Rectal smooth muscle tissue (tissue), 1 donor: ENCODE measurements around the gene PPP1R37.

Source experiments
- H3K27ac ChIP-seq: one replicate; pipeline ENCODE4 v1.7.0; 2013; ENCODE audit warnings: low read depth, low read length, inconsistent platforms
- H3K27me3 ChIP-seq: one replicate; pipeline ENCODE4 v1.7.0; 2013; ENCODE audit warnings: low read length; ENCODE audit not compliant: control insufficient read depth, insufficient read depth
- H3K36me3 ChIP-seq: one replicate; pipeline ENCODE4 v1.7.0; 2013; ENCODE audit warnings: low read length; ENCODE audit not compliant: control insufficient read depth, insufficient read depth
- H3K4me1 ChIP-seq: one replicate; pipeline ENCODE4 v1.7.0; 2013; ENCODE audit warnings: low read length; ENCODE audit not compliant: control insufficient read depth, insufficient read depth
- H3K4me3 ChIP-seq: one replicate; pipeline ENCODE4 v1.7.0; 2013; ENCODE audit warnings: low read length
- H3K9ac ChIP-seq: one replicate; pipeline ENCODE4 v1.7.0; 2013; ENCODE audit warnings: low read length

PPP1R37 gene

GRCh38 chr19:45160870-45161737 lies 68.1 kb downstream of the PPP1R37 start, which contains the start of gene NKPD1:
TSS of gene NKPD1 (minus strand) at chr19:45160982. CDS start at chr19:45160150, 832 bp downstream.
- Histone ChIP-seq H3K4me3 (no peak within 1 kb of the TSS), H3K9ac (no peak within 1 kb of the TSS), H3K27me3 (peaks cover 16% of the 10 kb centered on the region), H3K4me1 (no peaks in the 10 kb centered on the region), H3K27ac (no peak within 1 kb of the TSS), H3K36me3 (no peaks in the 10 kb centered on the region)

DNA sequence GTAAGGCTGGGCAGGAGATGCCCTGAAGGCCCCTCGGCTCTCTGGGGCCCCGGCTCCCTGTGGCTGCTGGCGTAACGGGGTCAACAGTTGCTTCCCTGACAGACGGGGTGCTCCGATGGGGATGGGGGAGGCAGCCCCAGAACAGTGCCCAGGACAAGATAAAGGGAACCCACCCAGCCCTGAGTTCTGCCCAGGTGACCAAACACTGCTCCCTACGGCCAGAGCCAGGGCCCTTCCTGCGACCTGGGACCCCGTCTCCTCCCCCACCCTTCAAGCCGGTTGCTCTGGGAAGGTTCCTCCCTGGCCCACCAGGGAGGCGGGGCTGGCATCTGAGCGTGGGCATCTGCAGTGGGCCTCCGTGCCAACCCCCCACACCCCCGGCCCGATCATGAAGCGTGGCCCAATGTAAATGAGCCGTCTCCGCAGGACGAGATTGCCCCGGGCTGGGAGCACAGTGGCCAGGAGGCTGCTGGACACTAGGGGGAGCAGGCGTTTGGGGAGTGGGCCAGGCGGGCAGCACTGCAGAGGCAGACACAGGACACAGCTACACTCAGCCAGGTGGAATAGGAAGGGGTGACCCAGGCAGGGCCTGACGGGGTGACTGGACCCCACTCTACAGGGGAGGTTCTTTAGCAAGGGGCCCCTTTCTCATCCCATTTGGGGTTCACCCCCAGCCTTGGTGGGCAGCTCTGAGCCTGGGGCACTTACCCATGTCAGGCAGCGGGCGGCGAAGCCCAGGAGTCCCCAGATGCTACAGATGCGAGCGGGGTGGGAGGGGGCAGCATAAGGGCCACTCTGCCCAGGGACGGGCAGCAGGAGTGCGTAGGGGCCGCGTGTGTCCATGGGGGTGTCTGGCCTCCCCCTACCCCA lies 69.0 kb downstream of the PPP1R37 start:
- no peaks in the 10 kb centered on the region for H3K4me1 ChIP-seq
- no peaks in the 10 kb centered on the region for H3K36me3 ChIP-seq
- no peak overlapping the region for H3K27ac ChIP-seq
- H3K4me3 ChIP-seq: no peak overlapping the region
- H3K9ac ChIP-seq: no peak overlapping the region
- peaks cover 16% of the 10 kb centered on the region for H3K27me3 ChIP-seq

DNA sequence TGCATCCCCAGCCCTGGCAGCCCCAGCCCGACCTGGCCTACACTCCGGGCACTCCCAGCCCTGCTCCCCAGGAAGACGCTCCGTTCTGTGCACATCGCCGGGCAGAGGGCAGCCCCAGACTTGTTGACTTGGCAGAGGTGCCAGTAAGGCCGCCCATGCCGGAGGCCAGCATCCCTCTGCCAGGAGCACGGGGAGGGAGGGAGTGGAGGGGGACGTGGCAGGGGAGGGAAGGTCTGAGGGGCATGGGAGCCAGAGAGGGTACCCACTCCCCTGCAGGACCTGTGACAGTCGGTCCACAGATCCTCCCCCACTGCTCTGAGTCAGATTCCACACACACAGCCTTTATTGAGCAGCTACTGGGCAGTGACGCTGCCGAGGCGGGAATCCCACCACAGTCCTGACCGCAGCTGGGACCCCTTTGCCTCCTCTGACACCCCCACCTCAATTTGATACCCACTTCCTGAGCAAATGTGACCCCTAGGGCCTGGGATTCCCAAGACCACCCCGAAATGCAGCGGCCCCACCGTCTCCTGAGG lies 69.7 kb downstream of the PPP1R37 start:
- no peak overlapping the region for H3K4me3 ChIP-seq
- no peak overlapping the region for H3K9ac ChIP-seq
- H3K27me3 ChIP-seq: peaks cover 16% of the 10 kb centered on the region
- H3K4me1 ChIP-seq: no peaks in the 10 kb centered on the region
- H3K36me3 ChIP-seq: no peaks in the 10 kb centered on the region
- no peak overlapping the region for H3K27ac ChIP-seq

- Histone ChIP-seq H3K4me3 (no peak overlapping the region), H3K4me1 (no peaks in the 10 kb centered on the region), H3K27me3 (peaks cover 13% of the 10 kb centered on the region), H3K36me3 (no peaks in the 10 kb centered on the region), H3K27ac (no peak overlapping the region), H3K9ac (no peak overlapping the region)
These were observed 70.2 kb downstream of the PPP1R37 start for GRCh38 chr19:45163156-45163555.

- no peak overlapping the region for H3K9ac ChIP-seq
- H3K36me3 ChIP-seq: no peaks in the 10 kb centered on the region
- H3K4me1 ChIP-seq: no peaks in the 10 kb centered on the region
- peaks cover 11% of the 10 kb centered on the region for H3K27me3 ChIP-seq
- no peak overlapping the region for H3K27ac ChIP-seq
- no peak overlapping the region for H3K4me3 ChIP-seq
These were observed 70.9 kb downstream of the PPP1R37 start for GRCh38 chr19:45163751-45164460.

- Histone ChIP-seq H3K4me3 (no peak overlapping the region), H3K36me3 (no peaks in the 10 kb centered on the region), H3K27me3 (peaks cover 8% of the 10 kb centered on the region), H3K27ac (no peak overlapping the region), H3K4me1 (no peaks in the 10 kb centered on the region), H3K9ac (no peak overlapping the region)
These were observed 71.8 kb downstream of the PPP1R37 start for GRCh38 chr19:45164577-45165335.

DNA sequence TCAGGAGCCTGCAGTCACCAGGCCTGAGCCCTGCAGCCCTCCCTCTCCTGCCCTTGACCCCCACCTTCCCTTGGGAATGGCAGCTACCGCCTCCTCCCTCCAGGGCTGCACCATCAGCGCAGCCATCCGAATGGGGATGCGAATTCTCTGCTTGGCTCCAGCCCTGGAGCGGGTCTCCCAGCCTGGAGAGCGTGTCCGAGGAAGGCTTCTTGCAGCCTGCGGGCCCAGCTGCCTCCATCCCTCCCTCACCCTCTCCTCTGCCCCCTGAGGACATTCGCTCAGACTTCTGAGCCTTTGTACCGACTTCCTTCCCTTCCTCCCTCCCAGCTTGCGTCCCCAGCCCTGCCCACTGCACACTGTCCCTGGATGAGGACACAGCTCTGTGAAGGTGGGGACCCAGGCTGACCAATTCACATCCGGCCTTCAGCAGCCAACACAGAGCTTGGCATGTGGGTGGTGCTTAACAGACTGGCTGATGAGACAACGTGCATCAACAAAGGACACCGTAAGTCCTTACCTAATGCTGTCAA lies 73.8 kb downstream of the PPP1R37 start:
- Histone ChIP-seq H3K4me1 (no peaks in the 10 kb centered on the region), H3K27me3 (no peaks in the 10 kb centered on the region), H3K36me3 (no peaks in the 10 kb centered on the region), H3K4me3 (no peak overlapping the region), H3K27ac (no peak overlapping the region), H3K9ac (no peak overlapping the region)

DNA sequence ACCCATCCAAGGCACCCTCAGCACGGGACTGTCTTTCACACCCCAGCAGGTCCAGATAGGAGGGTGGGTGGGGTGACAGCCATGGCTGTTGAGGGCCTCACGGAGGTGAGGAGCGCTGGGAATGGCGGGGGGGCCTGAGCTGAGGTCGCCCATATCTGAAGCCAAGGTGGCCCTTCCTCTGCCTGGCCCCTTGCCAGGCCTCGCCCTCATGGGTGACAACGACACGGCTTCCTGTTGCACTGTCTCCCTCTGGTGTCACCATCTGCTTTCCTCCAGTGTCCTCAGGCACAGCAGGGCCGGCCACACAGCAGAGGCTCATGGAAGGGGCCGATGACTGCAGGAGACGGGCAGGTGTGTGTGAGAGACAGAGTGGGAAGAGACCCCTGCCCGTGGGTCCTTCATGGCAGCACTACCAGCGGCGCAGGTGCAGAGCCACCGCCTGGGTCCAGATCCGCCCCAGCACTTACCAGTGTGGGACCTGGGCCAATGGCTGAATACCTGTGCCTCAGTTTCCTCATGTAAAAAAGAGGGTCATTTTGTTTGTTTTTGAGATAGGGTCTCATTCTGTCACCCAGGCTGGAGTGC lies 75.9 kb downstream of the PPP1R37 start:
- Histone ChIP-seq H3K27ac (no peak overlapping the region), H3K4me3 (no peak overlapping the region), H3K36me3 (no peaks in the 10 kb centered on the region), H3K9ac (no peak overlapping the region), H3K4me1 (no peaks in the 10 kb centered on the region), H3K27me3 (no peaks in the 10 kb centered on the region)

DNA sequence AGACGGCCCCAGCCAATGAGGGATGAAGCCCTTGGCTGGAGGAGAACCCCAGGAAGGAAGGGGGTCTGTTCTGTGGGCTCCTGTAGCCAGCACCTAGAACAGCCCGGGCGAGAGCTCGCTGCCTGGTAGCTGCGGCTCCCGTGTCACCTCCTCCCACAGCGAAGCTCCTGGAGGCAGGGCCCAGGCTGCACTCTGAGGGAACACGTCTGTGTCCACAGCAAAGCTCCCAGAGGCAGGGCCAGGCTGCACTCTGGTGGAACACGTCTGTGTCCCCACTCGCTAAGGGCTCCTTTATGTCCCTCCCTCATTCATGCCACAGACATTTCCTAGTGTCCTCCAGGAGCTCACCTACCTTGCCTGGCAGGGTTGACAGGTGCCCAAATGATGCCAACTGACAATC lies 76.6 kb downstream of the PPP1R37 start:
- Histone ChIP-seq H3K4me3 (no peak overlapping the region), H3K27ac (no peak overlapping the region), H3K36me3 (no peaks in the 10 kb centered on the region), H3K27me3 (no peaks in the 10 kb centered on the region), H3K9ac (no peak overlapping the region), H3K4me1 (no peaks in the 10 kb centered on the region)

DNA sequence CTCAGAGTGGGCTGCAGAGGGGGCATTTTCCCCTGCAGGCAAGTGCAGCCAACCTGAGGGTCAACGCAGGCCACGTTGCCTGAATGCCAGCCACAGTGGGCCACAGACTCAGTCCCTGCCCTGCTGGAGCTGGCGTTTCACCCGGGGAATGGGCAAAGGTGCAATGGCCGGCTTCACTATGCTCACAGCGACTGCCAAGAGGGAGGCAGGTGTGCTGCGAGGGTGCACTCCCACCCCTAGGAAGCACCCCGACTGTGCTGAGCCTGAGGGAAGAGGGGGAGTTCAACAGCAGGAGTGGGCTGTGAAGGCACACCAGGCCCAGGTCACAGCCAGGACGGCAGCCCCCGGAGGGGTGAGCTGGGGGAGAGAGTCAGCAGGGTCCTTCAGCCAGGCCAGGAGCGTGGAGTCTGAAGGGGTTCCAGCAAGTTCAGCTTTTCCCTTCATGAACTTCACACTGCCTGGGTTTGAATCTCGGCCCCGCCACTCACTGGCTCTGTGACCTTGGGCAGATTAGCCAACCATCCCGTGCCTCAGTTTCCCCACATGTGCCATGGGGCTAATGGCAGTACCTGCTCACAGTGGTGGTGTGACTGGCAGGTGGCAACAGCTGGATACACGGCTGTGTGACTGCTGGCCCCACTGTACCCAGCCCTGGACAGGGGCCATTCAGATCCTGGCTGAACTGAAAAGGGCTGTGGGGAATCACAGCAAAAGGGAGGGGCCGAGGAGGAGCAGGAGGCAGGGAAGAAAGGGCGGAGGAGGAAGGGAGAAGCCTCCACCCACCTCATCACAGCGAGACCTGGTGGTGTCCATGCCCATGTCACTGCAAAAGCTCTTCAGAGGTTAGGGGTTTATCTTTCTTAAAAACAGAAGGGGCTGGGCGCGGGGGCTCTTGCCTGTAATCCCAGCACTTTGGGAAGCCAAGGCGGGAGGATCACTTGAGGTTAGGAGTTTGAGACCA lies 77.4 kb downstream of the PPP1R37 start:
- no peak overlapping the region for H3K27ac ChIP-seq
- H3K27me3 ChIP-seq: no peaks in the 10 kb centered on the region
- no peak overlapping the region for H3K4me3 ChIP-seq
- no peaks in the 10 kb centered on the region for H3K4me1 ChIP-seq
- no peaks in the 10 kb centered on the region for H3K36me3 ChIP-seq
- H3K9ac ChIP-seq: no peak overlapping the region
